ENCODE measurements around the gene PIANP. TPM values are rescaled to one million over a fixed set of nuclear protein-coding genes. Genes with fewer than 3 reads are reported as not detected.

PIANP gene
- total RNA-seq, 1 experiment from 2014 or later, result not detected

DNA sequence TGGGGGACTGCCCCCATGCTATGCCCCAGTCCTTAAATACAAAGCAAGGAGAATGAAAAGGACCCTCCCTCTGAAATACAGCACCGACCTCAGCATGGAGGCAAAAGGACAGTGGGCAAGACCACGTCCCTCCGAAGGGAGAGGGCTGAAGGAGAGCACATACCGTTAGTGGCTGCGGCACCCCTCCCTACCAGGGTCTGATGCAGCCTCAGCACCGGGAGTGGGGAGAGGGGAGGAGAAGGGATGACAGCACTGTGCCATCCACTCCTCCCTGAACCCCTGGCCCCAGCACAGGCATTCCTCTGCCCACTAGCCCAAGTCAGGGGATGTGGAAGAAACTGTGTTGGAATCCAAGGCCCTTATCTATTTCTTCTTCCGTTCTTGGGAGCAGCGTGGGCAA, 49.8 kb downstream of the PIANP start:
- Histone ChIP-seq H3K9me3 (ENCODE audit: control insufficient read depth in 1 of 2, insufficient read depth in 1 of 2, low read depth in 1 of 2, low read length in 2 of 2) (no peaks in the 10 kb centered on the region), H3K27me3 (ENCODE audit: insufficient read depth, low read length) (no peaks in the 10 kb centered on the region), H3K36me3 (ENCODE audit: control insufficient read depth in 1 of 2, insufficient read depth in 2 of 2, low read length in 2 of 2) (peaks cover 9 to 10% of the 10 kb centered on the region in 2 experiments; a peak in 2 of 4 replicates), H3K9me2 (ENCODE audit: insufficient read depth) (no peaks in the 10 kb centered on the region), H3K4me1 (ENCODE audit: control insufficient read depth in 1 of 2, insufficient read depth in 2 of 2, low read length in 2 of 2) (no peaks in the 10 kb centered on the region), H2AFZ (ENCODE audit: low read depth, low read length, poor library complexity, severe bottlenecking) (no peak overlapping the region), H4K20me1 (ENCODE audit: insufficient read depth) (no peaks in the 10 kb centered on the region), H3K27ac (ENCODE audit: low read depth, low read length) (no peak overlapping the region), H3K4me2 (ENCODE audit: low read length) (no peak overlapping the region), H3K9ac (ENCODE audit: low read length) (no peak overlapping the region), H3K4me3 (replicated peaks in 1 of 2; ENCODE audit: low read depth in 1 of 2, low read length in 2 of 2) (no peak overlapping the region), H3K79me2 (ENCODE audit: insufficient read depth, low read length) (no peaks in the 10 kb centered on the region)
- CTCF ChIA-PET, result no interaction called here
- DNase-seq (ENCODE audit: low read depth, low spot score), result no peak
- POLR2A ChIA-PET, result no interaction called here
- intact Hi-C loops (cut with micrococcal nuclease), result no loop called here
- no peak for TF ChIP-seq EZH2phosphoT487 (IDR thresholded peaks at IDR 0.05; ENCODE audit: borderline replicate concordance)
- TF ChIP-seq YY1 (IDR thresholded peaks at IDR 0.05; ENCODE audit: extremely low read depth, insufficient replicate concordance, low read depth, low read length), result no peak
- no peak for TF ChIP-seq SP1 (IDR thresholded peaks at IDR 0.05; ENCODE audit: low read depth)
- no peak for TF ChIP-seq FOSL1 (IDR thresholded peaks at IDR 0.05; ENCODE audit: low read depth)
- TF ChIP-seq SIN3A (IDR thresholded peaks at IDR 0.05; ENCODE audit: low read depth), result no peak
- no peak for TF ChIP-seq EGR1 (IDR thresholded peaks at IDR 0.05; ENCODE audit: low read depth)
- TF ChIP-seq, protein P1, sequence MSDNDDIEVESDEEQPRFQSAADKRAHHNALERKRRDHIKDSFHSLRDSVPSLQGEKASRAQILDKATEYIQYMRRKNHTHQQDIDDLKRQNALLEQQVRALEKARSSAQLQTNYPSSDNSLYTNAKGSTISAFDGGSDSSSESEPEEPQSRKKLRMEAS (IDR thresholded peaks at IDR 0.05), result no peak
- no peak for TF ChIP-seq TCF7L2 (IDR thresholded peaks at IDR 0.05; ENCODE audit: borderline replicate concordance, extremely low read depth, insufficient read depth, insufficient read length)
- ATAC-seq, result no peak
- RAD21 ChIA-PET (ENCODE audit: low non-redundant PET in 1 of 2, low total read pairs in 2 of 2, uncharacterized antibody in 2 of 2, unreplicated experiment in 2 of 2), result no interaction called here
- no TSS peak for BruUV-seq (replicated peaks)

DNA sequence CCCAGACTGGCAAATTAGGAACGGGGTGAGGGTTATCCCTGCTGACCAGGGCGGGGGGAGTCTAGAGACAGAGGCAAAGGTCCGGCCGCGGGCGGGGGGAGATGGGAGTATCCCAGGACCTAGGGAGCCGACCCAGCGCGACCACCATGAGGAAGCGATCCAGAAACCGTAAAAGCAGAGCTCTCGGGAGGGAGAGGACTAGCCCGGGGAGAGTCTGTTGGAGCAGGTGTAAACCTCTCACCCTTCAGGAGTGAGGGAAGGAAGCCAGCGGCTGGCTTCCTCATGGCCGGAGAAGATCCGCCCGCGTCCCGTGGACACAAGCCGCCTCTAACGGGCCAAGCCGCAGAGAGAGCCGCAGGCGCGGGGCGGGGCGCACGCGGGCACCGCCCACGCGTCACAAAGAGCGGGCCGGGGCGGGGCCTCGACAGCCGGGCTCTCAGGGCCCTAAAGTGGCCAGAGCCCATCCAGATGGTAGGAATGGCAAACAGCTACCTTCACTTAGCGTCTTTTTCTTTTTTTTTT, 53.5 kb downstream of the PIANP start, which contains the start of gene ACRBP:
TSS of gene ACRBP (minus strand) at position 350 of the 522 bp plus-strand sequence. CDS start at position 284, 66 bp downstream.
- no peak within 1 kb of the TSS for H3K4me3 ChIP-seq (replicated peaks in 1 of 2; ENCODE audit: low read depth in 1 of 2, low read length in 2 of 2)
- no peak for ATAC-seq
- RAD21 ChIA-PET (ENCODE audit: low non-redundant PET in 1 of 2, low total read pairs in 2 of 2, uncharacterized antibody in 2 of 2, unreplicated experiment in 2 of 2), result no interaction called here
- peaks cover 0 to 10% of the 10 kb centered on the region in 2 experiments; a peak in 1 of 4 replicates for H3K9me3 ChIP-seq (ENCODE audit: control insufficient read depth in 1 of 2, insufficient read depth in 1 of 2, low read depth in 1 of 2, low read length in 2 of 2)
- no TSS peak for BruUV-seq (replicated peaks)
- POLR2A ChIA-PET, result no interaction called here
- CTCF ChIA-PET, result no interaction called here
- no peaks in the 10 kb centered on the region for H3K4me1 ChIP-seq (ENCODE audit: control insufficient read depth in 1 of 2, insufficient read depth in 2 of 2, low read length in 2 of 2)
- peaks cover under 1% of the 10 kb centered on the region; the same call in 1 of the 2 replicates for H3K27me3 ChIP-seq (ENCODE audit: insufficient read depth, low read length)
- intact Hi-C loops (cut with micrococcal nuclease), result no loop called here
- H3K9ac ChIP-seq (ENCODE audit: low read length), result no peak within 1 kb of the TSS
- no peaks in the 10 kb centered on the region for H3K79me2 ChIP-seq (ENCODE audit: insufficient read depth, low read length)
- TF ChIP-seq, protein P2, sequence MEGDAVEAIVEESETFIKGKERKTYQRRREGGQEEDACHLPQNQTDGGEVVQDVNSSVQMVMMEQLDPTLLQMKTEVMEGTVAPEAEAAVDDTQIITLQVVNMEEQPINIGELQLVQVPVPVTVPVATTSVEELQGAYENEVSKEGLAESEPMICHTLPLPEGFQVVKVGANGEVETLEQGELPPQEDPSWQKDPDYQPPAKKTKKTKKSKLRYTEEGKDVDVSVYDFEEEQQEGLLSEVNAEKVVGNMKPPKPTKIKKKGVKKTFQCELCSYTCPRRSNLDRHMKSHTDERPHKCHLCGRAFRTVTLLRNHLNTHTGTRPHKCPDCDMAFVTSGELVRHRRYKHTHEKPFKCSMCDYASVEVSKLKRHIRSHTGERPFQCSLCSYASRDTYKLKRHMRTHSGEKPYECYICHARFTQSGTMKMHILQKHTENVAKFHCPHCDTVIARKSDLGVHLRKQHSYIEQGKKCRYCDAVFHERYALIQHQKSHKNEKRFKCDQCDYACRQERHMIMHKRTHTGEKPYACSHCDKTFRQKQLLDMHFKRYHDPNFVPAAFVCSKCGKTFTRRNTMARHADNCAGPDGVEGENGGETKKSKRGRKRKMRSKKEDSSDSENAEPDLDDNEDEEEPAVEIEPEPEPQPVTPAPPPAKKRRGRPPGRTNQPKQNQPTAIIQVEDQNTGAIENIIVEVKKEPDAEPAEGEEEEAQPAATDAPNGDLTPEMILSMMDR (IDR thresholded peaks at IDR 0.05 in 2 of 3, conservative IDR thresholded peaks at IDR 0.05 in 1 of 3; ENCODE audit: borderline replicate concordance in 1 of 3, insufficient read depth in 1 of 3, low read depth in 2 of 3, low read length in 2 of 3), result no peak
- TF ChIP-seq CEBPB (IDR thresholded peaks at IDR 0.05; ENCODE audit: low read depth) (no peak), EZH2phosphoT487 (IDR thresholded peaks at IDR 0.05; ENCODE audit: borderline replicate concordance) (no peak), ZFX (IDR thresholded peaks at IDR 0.05) (no peak), SRF (IDR thresholded peaks at IDR 0.05; ENCODE audit: low read depth) (no peak), ZNF274 (IDR thresholded peaks at IDR 0.05; ENCODE audit: low read depth, low read length) (no peak), EGR1 (IDR thresholded peaks at IDR 0.05; ENCODE audit: low read depth) (no peak), YY1 (IDR thresholded peaks at IDR 0.05; ENCODE audit: extremely low read depth, insufficient replicate concordance, low read depth, low read length) (no peak), FOSL1 (IDR thresholded peaks at IDR 0.05; ENCODE audit: low read depth) (no peak), CBX3 (IDR thresholded peaks at IDR 0.05; ENCODE audit: low read depth) (no peak)
- TF ChIP-seq, protein P1 (IDR thresholded peaks at IDR 0.05), result no peak
- H2AFZ ChIP-seq (ENCODE audit: low read depth, low read length, poor library complexity, severe bottlenecking), result no peak within 1 kb of the TSS
- H3K27ac ChIP-seq (ENCODE audit: low read depth, low read length), result no peak within 1 kb of the TSS
- peaks cover 4 to 6% of the 10 kb centered on the region in 2 experiments; a peak in 1 of 4 replicates for H3K36me3 ChIP-seq (ENCODE audit: control insufficient read depth in 1 of 2, insufficient read depth in 2 of 2, low read length in 2 of 2)
- H3K9me2 ChIP-seq (ENCODE audit: insufficient read depth), result no peaks in the 10 kb centered on the region
- no peak for DNase-seq (ENCODE audit: low read depth, low spot score)
- no peak within 1 kb of the TSS for H3K4me2 ChIP-seq (ENCODE audit: low read length)
- no peaks in the 10 kb centered on the region for H4K20me1 ChIP-seq (ENCODE audit: insufficient read depth)
